NCI-H226 (cell line): Measurements from ENCODE around the gene FBN1.

Experiments used
- DNase-seq: peaks from one replicate; pipeline ENCODE4 v3.0.0-alpha.2; 2015

Gene FBN1

GRCh38 chr15:48578965-48579364 lies 66.5 kb downstream of the FBN1 start:
- no peak for DNase-seq

GRCh38 chr15:48577469-48577868 lies 68.0 kb downstream of the FBN1 start:
- no peak for DNase-seq

- no peak for DNase-seq
Observed at GRCh38 chr15:48574187-48574586, 71.3 kb downstream of the FBN1 start.

DNA sequence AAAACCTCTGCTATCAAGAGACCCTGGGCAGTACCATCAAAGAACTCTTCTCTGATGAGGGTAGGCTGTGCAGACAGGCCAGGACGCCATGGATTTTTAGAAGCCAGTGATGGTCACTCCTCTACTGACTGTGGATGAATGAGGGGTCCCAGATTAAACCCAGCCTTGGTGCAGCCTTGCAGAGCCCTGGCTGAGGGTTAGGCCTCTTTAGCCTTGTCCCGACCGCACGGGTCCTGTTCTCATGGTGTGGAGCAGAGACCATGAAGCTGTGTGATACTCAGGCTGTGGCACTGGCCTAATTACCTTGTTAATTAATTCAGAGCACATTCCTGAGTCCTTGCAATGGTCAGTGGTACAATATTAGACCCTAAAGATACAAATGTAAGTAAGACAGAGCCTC lies 71.7 kb downstream of the FBN1 start:
- no peak for DNase-seq

GRCh38 chr15:48572823-48573222 lies 72.7 kb downstream of the FBN1 start:
- no peak for DNase-seq

DNA sequence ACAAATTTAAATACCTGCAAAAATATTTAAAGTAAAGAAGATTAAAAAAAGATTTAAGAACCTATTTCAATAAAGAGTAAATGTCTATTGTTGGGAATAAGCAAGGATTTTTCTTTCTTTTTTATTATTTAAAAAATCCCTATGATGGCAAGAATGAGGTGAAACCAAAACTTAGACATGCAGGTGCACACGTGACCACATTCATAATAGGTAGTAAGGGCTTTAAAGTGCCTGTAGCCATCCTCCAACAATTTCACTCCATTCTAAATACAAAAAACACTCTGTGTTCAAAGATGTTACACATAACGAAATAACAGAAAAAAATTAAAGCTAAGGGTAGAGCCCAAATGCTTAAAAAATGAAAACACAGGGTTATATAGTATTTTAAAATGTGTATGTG lies 74.0 kb downstream of the FBN1 start:
- DNase-seq = no peak

GRCh38 chr15:48570822-48571221 lies 74.7 kb downstream of the FBN1 start:
- no peak for DNase-seq

GRCh38 chr15:48569591-48570302 lies 75.8 kb downstream of the FBN1 start:
- no peak for DNase-seq

DNA sequence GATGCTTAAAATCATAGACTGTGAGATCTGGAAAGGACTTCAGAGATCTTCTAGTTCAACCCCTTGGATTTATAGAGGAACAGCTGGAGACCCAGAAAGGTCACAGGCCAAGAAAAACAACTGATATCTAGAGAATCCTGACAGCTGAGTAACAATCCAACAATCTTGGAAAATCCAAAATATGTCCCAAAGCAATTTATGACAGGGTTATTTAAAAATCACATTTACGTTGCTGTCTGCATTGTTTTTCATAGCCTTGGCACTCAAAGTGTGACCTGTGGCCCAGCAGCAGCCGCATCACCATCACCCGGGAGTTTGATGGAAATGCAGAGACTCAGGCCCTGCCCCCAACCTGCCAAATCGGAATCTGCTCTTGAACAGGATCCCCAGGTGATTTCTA lies 78.8 kb downstream of the FBN1 start:
- peak; percentile 66 for DNase-seq

GRCh38 chr15:48565560-48566482 lies 79.7 kb downstream of the FBN1 start:
- peak; percentile 94 for DNase-seq

DNA sequence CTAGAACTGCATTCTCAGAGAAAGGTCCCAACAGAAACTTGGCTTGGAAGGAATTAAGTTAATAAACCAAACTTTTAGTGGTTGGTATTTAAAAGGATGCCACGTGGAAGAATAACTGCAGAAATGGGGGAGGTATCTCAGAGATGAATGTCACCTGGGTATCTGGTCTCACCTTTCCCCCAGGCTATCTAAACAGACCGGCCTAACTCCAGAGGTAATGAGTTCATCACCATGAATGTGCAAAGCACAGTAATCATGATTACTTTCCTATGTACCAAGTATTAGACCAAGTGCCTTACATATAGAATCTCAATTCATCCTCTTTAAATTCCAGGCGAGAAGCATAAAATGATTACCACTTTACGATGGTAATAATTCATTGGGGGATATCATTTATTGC lies 80.8 kb downstream of the FBN1 start:
- no peak for DNase-seq

- DNase-seq = no peak
Observed at GRCh38 chr15:48563934-48564333, 81.6 kb downstream of the FBN1 start.

- no peak for DNase-seq
Observed at GRCh38 chr15:48560321-48561051, 85.0 kb downstream of the FBN1 start.

- DNase-seq = peak; percentile 24
Observed at GRCh38 chr15:48559285-48559684, 86.2 kb downstream of the FBN1 start.

- no peak for DNase-seq
Observed at GRCh38 chr15:48558226-48558625, 87.3 kb downstream of the FBN1 start.

DNA sequence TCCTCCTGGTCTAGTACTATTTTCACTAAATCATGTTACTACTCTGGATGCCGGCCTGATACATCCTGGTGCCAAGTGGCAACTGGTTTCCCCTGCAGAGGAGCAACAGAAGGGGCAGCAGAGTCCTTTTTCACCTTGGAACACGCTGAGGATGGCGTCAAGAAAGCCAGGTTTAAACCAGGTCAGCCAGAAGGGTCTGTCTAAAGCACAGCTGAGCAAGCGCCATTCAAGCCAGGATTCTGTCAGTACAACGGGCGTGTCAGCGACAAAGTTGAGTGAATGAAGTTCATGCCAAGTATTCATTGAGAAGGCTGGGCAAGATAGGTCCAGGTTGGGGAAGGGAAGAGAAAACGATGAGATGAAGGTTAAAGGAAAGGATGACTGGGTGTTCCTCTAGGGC lies 88.2 kb downstream of the FBN1 start:
- no peak for DNase-seq

GRCh38 chr15:48556159-48556897 lies 89.2 kb downstream of the FBN1 start:
- no peak for DNase-seq

DNA sequence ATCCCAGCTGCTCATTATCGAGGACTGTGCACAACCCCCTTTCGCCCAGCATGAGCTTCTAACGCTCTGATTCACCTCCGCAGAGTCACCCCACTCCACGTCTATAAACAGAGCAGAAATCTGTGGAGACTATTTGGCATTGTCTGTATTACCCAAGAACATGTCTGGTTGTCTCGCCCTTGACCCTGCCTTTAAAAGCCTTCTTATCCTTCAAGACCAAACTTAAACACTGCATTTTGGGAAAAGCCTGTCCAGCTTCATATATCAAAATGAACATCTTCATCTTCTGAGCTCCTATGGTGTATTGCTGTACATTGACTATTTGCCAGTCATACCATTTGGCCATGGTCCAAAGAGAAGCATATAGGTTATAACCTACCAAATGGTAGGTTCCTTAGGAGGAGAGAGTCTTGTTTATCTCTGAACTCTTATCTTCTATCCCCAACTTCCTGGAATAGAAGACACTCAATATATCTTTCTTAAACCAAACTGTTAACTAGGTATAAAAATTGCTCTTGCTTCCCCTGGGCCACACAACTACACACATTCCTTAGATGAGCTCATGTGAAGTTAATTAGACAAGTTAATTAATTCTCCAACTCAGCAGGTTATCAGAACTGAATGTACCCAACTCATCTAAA lies 90.1 kb downstream of the FBN1 start:
- no peak for DNase-seq

GRCh38 chr15:48554112-48554511 lies 91.4 kb downstream of the FBN1 start:
- DNase-seq = no peak

- no peak for DNase-seq
Observed at GRCh38 chr15:48553559-48553958, 92.0 kb downstream of the FBN1 start.

DNA sequence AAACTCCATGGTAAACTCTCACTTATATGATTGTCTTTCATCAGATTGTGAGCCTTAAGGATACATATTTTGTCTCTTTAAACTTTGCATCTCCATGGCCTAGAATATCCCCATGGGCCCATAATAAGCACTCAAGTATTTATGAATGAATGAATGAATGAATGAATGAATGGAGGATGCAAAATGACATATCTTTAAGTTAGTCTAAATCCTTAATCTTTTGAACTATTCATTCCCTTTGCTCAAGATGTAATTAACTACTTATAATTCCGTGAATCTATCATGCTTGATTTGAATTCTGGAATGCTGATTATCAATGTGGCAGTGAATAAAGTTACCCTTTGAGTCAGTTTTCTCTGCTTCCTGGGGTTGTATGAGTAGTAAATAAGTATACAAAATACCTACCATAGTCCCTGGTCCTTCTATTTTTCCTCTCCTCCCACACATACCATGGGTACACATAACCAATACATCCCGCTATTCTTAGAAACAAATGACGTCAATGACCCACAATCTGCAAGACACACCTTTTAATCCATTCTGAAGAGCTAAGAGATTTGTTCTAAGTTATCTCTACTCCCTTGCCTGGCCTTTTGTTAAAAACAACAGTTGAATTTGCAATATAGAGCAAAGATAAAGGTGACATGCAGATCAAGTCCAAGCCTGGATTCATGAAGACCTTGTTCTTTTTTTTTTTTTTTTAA lies 94.5 kb downstream of the FBN1 start:
- DNase-seq = no peak

GRCh38 chr15:48548455-48548854 lies 97.1 kb downstream of the FBN1 start:
- no peak for DNase-seq
